DMS114 treated with DMSO at 0.1 percent for 48 hours (cell line): ENCODE measurements around the gene MOSPD3.
"Not testable (repeated sequence)": the region's sequence is repeated elsewhere in the genome, so short reads cannot be mapped to it uniquely, and the experiment has no call there.

ENCODE experiments used
- DNase-seq: peaks from one replicate; lab custom pipeline; 2025; ENCODE audit not compliant: unreplicated experiment; lab: John Stamatoyannopoulos, UW

MOSPD3 gene

DNA sequence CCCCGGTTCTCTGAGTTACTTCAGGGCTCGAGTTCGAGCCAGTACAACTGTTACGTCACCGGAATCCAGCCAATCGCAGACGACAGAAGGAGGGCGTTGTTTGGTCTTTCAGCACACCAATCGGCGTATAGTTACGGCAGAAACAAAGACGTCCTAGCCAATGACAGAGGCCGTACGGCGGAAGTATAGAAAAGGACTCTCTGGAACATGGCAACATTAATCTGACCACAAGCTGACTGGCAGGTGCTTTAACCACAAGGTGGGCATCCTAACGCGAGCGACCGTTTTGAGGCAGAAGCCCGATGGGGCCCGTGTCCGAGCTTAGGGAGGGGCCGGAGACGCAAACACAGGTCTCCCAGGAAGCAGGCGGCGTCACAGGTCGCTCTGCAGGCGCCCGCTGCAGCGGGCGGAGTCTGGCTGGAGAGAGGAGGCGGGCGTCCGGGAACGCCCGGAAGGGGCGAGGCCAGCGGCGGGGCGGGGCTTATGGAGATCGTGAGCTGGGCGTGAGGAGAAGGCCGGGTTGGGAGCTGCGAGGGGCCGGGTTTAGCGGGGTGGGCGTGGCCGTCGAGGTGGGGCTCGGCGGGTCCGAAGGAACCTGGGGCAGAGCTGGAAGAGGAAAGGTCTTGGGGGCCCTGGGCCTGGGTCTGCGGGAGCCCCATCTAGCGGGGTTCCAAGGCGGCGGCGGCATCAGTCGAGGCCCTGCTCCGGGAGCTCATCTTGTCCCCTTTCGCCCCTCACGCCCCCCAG lies at the start of gene MOSPD3:
Gene MOSPD3, plus strand, starts transcription at position 558 of the 747 bp plus-strand sequence. CDS start 252 bp downstream, outside the sequence.
- peak; percentile 98 for DNase-seq

GRCh38 chr7:100563100-100563564 lies 49.2 kb upstream of the MOSPD3 start:
- no peak for DNase-seq

GRCh38 chr7:100563809-100564400 lies 48.4 kb upstream of the MOSPD3 start:
- DNase-seq = peak; percentile 18

DNA sequence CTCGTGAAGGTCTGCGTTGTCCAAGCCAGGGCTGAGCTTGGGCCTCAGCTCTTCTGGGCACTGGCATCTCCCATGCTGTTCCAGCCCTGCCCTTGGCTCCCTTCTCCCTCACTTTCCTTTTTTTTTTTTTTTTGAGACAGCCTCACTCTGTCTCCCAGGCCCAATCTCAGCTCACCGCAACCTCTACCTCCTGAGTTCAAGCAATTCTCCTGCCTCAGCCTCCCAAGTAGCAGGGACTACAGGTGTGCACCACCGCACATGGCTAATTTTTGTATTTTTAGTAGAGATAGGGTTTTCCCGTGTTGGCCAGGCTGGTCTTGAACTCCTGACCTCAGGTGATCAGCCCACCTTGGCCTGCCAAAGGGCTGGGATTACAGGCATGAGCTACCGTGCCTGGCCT lies 47.9 kb upstream of the MOSPD3 start:
- DNase-seq = not testable (repeated sequence)

DNA sequence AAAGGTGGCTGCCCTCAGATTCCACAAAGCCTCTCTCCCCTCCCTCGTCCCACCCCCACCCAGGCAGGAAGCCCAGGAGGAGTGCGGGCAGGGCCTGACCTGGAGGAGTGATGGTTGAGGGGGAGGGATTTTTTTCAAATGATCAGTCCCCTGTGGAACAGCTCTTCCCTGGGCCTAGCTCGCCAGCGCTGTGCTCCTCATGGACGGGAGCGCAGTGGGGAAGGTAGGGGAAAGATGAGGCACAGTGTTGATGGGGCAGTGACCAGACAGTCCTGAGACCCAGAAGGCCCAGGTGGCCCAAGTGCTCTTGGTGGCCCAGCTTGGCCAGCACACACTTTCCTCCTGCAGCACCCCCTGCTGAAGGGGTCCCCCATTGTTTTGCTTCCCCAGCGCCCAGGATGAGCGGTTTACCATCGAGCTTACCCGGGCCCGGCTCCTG lies 47.2 kb upstream of the MOSPD3 start:
- DNase-seq = no peak

DNA sequence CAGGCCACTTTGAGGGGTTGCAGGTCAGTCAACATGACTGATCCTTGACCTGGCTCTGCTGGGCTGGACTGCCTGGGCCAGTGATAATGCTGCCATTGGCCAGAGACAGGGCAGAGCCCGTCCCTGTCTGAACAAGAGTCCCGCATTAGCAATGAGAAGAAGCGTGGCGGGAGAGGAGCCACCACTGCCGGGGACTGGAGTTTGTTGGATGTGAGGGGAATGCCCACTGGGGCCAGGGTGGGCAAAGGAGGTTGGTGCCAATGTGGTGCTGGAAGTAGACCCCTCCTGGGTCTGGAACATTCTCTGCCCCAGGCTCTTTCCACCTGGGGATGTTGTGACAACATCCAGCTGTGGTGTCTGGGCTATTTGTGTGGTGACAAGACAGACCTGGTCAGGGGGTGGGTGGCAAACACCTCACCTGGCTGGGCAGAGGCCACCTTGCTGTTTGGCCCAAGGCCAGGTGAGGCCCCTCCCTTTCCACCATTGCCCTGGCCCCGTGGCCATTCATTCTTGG lies 46.3 kb upstream of the MOSPD3 start:
- DNase-seq = no peak

- no peak for DNase-seq
Observed at GRCh38 chr7:100567031-100567730, 45.2 kb upstream of the MOSPD3 start.

DNA sequence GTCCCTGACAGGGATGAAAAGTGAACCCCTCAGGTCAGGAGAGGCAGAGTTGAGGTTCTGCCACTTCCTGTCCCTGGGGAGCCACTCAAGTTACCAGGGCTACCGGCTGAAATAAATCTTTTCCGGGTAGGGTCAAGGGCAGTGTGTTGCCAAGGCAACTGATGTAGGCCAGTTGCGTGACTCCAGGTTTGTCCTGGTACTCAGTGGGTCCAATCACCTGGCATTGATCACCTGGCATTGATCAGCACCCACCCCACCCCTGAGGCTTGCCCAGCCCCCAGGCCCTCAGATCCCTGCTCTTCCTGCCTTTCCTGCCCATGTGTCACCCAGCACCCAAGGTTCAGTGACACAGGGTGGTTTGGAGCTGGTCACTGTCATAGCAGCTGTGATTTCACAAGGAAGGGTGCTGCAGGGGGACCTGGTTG lies 44.6 kb upstream of the MOSPD3 start:
- DNase-seq = no peak

DNA sequence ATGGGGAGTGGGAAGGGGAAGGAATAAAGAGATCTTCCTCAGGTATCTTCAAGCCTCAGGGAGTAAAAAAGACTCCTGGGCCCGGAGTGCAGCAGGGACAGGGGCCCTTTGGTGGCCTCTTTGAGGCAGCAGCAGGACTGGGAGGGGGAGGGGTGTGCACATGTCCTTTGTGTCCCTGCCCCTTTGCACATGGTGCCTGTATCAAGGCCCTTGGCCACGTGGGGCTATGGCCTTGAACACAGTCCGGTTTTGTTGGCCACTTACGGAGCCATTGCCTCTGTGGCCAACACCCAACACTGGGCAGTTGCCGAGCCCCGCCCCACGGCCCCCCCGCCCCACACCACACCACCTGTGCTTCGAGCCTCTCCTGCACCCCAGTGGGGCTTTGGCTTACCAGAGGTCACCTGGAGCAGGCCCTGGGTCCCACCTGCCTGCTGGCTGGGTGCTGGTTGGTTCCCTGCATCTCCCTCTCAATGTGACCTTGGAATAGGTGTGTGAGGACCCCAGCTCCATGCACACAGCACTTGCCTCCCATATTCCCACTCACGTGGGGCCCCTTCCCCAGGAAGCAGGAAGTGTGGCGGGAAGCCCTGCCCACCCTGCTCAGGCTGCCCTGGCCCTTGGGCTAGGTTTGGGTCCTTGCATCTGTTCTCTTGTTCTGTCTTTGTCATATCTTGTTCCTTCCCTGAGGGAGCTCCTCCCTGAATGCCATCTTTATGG lies 44.0 kb upstream of the MOSPD3 start:
- no peak for DNase-seq

DNA sequence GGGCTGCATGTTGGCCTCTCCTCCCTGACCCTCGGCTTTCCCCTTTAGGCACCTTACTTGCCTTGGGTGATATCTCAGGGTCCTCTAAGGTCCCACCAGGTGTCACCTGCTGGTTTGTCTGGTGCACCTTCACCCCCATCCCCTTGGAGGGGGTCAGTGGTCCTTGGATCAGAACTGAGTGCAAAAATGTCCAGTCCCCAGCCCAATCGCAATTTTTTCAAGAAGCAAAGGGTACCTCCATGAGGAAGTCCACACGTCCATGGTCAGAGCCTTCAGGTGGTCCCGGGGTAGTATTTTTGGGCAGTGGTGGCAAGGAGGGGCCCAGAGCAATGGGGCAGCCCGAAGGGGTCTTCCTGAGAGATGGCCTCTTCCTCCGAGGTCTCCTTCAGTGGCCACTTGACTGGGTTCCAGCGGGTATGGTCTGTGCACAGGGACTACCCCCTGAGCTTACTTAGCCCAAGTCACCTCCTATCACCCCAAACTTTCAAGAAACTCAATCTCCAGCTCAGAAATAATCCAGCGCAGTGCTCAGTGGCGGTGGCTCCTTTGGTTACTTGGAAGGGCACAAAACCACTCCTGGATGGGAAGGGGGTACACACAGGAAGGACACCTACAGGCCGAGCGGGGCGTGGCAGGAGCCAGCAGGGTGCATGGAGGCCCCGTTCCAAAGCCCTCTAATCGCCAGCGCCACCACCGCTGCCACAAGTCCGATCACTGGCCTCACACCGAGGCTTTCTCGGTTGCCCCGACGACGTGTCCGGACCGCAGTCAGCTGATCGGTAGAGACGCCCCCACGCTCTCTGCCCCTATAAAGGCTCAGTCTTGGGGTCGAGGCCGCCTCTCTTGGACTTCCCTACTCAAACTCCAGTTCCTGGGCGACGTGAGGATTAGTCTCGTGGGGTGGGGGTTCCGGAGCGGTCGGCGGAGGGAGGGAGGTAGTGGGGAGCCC lies 43.2 kb upstream of the MOSPD3 start:
- no peak for DNase-seq

GRCh38 chr7:100570954-100571828 lies 41.1 kb upstream of the MOSPD3 start:
- DNase-seq = no peak

- no peak for DNase-seq
Observed at GRCh38 chr7:100571829-100572116, 40.6 kb upstream of the MOSPD3 start.

- DNase-seq = no peak
Observed at GRCh38 chr7:100572281-100572948, 39.9 kb upstream of the MOSPD3 start.

GRCh38 chr7:100572949-100573675 lies 39.2 kb upstream of the MOSPD3 start:
- DNase-seq = no peak

- no peak for DNase-seq
Observed at GRCh38 chr7:100573691-100574361, 38.5 kb upstream of the MOSPD3 start, which contains the start of gene SAP25. Gene SAP25, minus strand, starts transcription at chr7:100573900. Its CDS starts 158 bp downstream, at chr7:100573742.

DNA sequence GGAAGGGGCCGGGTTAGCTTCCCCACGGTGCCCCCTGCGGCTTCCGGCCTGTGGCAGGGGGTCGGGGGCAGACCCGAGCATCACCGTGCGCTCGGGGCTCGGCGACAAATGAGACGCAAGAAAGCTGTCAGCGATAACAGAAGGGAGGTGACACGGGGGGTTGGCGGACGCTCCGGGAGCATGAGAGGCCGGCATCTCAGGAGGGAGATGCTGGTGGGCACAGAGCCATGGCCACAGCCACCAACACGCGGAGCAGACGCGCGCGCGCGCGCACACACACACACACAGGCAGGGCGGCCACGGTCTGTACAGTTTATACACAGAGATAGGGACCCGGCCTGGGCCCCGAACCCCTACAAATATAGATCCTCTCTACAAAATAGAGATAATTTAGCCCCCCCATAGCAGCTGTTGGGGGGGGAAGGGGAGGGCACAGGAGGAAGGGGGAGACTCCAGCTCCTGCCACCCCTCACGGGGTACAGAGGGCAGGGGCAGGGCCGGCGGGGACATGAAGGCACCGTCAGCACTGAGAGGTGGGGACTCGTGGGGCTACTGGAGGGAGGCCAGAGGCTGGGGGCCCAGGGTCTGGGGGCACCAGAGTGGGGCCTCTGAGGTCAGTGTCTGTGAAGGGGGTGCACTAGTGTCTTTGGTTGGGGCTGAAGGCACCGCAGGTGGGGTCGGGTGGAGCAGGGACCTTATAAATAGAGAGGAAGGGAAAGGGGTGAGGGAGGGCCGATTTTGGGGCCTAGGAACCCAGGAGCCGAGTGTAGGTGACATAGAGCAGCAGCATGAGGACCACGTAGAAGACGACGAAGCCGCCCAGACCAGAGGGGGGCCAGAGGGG lies 37.8 kb upstream of the MOSPD3 start:
- DNase-seq = no peak
